Hypothalamus (tissue), 51 donors: ENCODE measurements around the gene SHLD2.
"Not testable (repeated sequence)": the region's sequence is repeated elsewhere in the genome, so short reads cannot be mapped to it uniquely, and the experiment has no call there.

ENCODE experiments used
- DNase-seq, 51 donors: peaks; one replicate each; lab custom pipeline; 2025; lab: John Stamatoyannopoulos, UW

Gene SHLD2

GRCh38 chr10:87082219-87082618 is 12.8 kb upstream of the SHLD2 start:
- not testable (repeated sequence) for DNase-seq

GRCh38 chr10:87083576-87084290 is 11.3 kb upstream of the SHLD2 start:
- not testable (repeated sequence) for DNase-seq

DNA sequence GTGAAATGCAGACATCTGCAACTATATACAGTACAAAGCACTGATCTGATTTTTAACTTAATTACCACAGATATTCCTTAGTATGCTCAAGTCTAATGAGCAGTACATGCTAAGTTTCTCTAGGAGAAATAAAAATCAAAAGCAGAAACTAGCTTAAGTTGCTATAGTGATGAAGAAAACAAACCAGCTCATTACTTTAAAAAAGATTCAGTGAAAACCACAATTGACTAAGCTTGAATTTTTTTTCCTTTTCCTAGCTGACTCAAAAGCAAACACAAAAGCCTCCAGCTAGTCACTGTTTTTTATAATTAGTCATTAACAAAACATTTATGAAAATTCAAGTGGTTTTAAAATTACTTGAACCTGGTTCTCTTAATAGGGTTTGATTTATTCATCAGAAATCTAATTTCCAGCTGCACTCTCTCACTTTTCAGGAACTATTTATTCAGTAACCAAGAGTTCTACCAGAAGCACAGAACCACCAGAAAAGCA is 10.7 kb upstream of the SHLD2 start:
- DNase-seq = not testable (repeated sequence)

DNA sequence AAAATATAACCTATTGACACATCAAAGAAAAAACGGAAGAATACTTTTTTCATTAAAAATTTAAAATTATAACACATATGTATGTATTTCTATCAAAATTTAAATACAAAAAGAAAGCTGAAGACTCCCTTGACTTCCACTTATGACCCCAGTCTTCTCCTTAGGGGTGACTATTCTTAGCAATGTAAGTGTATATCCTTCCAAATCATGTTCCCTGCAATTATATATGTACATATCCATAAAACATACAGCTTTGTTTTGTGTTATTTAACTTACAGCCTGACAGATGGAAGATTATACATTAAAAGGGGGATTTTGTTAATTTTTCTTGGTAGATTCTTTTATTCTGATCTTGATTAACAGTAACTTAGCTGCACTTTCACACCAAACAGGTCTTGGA is 9.5 kb upstream of the SHLD2 start:
- DNase-seq = no peak

DNA sequence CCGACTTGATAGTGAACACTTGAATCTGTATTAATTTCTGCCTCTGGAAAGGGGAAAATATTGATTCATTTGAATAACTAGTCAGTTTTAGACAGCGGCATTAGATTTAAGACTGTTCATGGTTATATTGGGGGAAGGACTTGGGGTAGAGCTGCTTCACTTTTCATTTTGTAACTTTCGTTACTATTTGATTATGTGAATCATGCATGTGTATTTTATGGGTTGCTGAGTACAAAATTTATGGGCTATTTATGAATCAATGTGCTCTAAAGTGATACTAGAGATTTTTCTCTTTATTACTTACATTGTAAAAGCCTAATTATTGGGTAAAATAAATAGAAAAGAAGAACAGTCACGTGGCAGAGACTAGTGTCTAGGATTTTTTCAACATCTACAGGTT is 5.3 kb upstream of the SHLD2 start:
- no peak for DNase-seq

DNA sequence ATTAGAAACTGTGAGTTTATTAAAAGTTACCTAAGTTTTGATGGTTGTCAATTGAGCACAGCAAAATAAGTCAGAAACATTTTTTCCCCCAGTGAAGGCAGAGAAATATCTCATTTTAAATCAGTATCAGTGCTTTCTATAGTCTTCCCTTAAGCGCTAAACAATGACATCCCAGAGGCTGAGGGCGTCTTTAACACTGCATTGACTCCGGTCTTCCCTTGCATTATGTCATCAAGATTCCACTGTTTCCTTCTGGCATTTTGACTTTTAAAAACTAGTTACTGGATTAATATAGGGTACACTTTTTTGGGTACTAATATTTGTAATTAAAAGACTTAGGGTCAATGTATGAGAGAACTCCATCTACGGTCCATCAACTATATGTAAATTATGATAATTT is 4.2 kb upstream of the SHLD2 start:
- DNase-seq = no peak

DNA sequence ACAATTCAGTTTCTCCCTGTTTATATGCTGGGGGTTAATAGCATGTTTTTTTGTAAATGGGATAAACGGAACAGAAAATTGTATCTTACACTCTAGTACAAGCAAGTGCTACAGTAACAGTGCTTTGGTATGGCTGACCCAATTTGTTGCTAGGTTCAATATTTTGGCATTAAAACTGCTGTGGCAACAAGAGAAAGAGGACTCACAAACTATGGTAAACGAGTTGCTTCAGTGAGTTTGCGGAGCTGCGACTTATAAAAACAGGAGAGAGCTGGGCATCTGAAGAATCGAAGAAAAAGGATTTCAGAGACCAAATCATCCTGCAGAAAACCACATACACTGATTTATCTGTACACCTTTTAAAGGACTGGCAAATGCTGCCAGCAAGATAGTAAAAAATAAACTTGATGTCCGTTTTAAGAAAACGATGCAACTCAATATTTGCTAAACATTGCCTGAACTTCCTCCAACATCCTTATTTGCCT is 2.6 kb upstream of the SHLD2 start:
- DNase-seq = peak in 1 of 51 donors; percentile 69

DNA sequence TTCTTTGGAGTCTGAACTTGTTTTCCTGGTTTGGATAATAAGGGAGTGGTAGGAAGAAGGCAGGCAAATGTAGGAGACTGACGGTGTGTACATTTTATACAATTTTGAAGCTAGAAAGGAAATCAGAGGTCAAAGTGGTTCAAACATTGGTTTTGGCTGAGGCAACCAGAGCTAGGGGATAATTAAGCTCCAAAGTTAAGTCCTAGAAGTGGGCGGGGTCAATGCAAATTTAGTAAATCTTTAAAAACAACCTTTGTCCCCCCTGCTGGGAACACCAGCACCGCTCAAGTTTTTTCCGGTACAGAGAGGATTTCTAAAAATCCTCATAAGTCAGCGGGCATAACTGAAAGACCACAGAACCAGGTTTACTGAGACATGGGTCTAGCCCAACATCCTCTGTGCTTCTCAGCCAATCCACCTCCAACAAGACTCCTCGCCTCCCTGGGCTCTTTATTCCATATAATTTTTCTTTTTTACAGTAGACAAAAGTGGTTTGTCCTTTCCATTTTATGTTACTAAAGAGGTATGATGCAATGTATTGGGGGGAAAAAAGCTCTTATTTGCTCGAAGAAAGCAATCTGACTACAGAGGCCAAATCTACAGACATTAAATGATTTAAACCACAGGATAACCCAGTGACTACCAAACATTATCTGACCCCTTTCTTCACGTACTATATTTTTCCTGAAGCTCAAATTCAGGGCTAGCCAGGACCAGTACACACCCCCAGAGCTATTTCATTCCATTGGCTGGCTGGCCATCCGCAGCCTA is 2.0 kb upstream of the SHLD2 start:
- peak in 2 of 51 donors; percentile 11 to 69 for DNase-seq

DNA sequence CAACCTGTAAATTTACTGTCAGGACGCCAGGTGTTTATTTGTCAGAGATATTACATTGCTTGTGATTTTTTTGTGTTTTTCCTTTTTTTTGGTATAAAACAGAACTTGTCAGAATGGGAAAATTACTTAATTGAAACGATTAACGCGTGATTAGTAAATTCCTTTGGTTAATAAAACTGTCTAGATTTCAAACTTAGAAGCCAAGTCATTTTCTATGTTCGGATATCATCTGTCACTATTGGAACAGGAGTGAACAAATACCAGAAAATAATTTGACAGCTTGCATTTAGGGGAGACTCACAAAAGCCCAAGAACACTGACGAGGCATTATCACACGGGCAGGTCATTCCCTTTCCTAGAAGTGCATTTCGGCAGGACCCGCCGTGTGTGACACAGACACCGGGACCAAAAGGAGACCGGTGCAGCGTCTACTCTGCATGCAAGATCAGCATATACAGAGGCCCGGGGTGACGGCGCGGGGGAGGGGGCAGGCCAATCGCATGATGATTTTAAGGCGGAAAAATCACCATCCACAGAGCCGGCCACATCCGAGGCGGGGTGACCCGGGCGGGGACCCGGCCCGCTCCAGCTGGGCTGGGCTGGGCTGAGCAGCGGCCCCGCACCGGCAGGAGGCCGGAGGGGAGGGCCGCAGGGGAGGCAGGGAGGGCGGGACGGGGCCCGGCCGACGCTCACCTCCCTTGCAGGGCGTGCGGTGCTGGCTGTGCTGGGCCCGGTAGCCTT is 1.2 kb upstream of the SHLD2 start:
- peak in 43 of 51 donors; percentile 7 to 61 (median 33) for DNase-seq

DNA sequence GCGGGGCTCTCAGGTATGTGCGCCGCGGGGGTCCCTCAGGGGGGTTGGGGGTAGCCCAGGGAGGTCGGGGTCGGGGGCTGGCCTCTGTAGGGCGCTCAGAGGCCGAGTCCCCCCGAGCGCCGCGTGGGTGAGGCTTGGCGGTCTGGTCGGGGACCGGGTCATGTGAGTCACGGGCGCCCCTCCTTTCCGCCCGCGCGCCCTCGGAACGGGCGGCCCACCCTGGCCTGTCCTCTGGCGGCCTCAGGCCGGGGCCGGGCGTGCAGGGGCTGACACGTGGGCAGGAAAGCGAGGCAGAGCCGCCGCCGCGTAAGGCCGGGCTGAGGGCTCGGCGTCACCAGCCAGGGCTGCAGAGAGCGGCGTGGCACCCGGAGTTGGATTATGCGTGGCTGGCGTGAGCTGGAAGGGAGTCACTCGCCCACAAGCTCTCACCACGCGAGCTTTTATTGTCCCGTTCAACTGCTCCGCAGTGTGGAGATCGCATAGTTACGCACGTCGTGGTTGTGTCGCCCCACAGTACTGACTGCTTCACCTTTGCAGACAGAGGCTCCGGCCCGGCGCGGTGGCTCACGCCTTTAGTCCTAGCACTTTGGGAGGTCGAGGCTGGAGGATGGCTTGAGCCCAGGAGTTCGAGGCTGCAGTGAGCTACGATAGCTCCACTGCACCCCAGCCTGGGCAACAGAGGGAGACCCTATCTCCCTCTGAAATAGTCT is 385 bp downstream of the SHLD2 start:
- peak in 49 of 51 donors; percentile 13 to 95 (median 73) for DNase-seq

- no peak for DNase-seq
Measured at GRCh38 chr10:87101996-87102395, 7.0 kb downstream of the SHLD2 start.

DNA sequence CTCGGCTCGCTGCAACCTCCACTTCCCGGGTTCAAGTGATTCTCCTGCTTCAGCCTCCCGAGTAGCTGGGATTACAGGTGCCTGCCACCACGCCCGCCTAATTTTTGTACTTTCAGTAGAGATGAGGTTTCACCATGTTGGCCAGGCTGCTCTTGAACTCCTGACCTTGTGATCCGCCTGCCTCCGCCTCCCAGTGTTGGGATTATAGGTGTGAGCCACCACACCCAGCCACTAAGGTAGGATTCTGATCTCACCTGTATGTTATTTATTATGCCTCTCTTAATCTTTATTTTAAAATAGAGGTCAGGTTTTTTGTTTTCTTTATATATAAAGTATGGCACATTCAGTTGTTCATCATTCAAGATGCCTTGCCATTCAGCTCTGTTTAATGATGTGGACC is 9.7 kb downstream of the SHLD2 start:
- DNase-seq = not testable (repeated sequence)

GRCh38 chr10:87105446-87106124 is 10.6 kb downstream of the SHLD2 start:
- no peak for DNase-seq

DNA sequence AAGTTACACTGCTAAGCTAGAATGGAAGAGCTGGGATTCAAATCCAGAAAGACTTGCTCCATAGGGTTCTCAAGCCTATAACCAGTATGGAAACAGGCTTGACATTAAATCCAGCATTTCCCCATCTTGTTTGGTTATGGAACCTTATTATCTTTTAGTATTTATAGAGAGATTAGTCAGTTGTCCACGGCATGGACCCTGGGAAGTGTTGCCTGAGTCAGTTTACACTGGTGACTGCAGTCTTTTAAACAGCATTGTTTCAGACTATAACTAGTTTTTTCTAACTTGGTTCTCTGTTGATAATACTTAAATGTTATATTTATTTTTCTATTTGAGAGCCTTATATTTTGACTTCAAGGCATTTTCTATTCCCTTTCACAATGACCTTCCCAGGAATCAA is 23.1 kb downstream of the SHLD2 start:
- DNase-seq = not testable (repeated sequence)

DNA sequence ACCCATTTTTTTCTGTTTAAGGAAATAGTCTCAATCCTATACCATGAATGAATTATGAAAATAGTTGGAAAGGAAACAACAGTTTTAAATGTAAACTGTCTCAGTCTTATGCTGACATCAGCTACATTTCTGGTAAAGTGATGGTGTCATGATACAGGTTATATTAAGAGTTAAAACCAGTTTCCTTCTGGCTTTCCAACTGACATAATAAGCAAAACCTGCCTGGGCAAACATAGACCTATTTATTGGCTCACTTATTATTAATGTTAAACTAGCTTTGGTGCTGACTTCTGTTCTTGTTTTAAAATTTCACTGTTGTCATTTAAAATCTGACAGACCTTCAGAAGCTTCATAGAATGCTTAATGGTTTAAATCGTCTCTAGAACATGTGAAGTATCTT is 24.0 kb downstream of the SHLD2 start:
- not testable (repeated sequence) for DNase-seq

GRCh38 chr10:87123351-87123750 is 28.3 kb downstream of the SHLD2 start:
- DNase-seq = not testable (repeated sequence)

DNA sequence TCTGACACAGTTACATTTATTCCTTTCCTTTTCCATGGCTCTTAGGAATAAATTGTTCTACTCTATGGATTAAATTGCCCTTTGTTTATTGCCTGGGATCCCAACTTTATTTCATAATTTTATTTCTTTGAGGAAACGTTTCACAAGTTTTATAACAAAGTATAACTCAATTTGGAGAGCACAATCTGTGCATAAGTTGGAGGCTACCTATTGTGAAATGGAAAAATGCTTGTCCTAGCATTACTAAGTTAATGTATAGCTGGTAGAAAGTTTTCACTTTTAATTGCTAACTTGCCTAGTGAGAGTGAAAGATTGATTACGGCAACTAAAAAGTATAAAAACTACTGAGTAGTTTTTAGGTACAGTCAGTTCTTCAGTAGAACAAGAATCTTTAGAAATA is 32.0 kb downstream of the SHLD2 start:
- DNase-seq = not testable (repeated sequence)

DNA sequence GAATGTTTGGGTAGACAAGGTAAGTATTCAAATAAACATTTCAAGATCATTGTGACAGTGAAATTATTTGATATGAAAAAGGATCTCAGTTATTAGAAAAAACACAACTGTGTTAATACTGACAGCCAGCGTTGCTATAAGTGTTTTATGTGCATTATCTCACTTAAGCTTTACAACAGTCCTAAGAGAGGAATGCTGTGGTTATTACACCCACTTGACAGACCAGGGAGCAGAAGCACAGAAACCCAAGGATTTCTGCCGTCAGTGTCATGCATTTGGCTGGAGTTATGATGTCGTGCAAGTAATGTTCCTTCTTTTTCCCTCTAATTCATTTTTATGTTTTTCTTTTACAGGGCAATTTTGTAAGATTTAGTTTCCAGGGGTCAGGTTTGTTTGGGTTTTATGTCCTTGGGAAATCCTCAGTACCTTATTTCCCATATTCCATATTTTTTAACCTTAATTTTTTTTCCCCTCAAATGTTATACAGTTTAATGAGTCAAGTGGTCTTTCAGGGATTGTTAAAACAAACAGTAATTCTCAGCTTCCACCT is 32.7 kb downstream of the SHLD2 start:
- DNase-seq = not testable (repeated sequence)

- DNase-seq = not testable (repeated sequence)
Measured at GRCh38 chr10:87132176-87132575, 37.2 kb downstream of the SHLD2 start.
